Stimulated activated CD4-positive, alpha-beta T cell treated with anti-CD3 and anti-CD28 coated beads, Interleukin-2, amount 100 ng/mL, for 24 hours (primary cell): ENCODE results near the gene UBE2E2.

Source experiments
- DNase-seq, 2 donors: peaks; one replicate each; pipeline ENCODE4 v3.0.0-alpha.2; 2020

UBE2E2 gene

GRCh38 chr3:23488618-23489017, 285.5 kb downstream of the UBE2E2 start:
- DNase-seq, result no peak

- DNase-seq, result no peak
Observed at GRCh38 chr3:23489300-23490158, 286.4 kb downstream of the UBE2E2 start.

GRCh38 chr3:23490459-23490858, 287.3 kb downstream of the UBE2E2 start:
- DNase-seq, result no peak

- DNase-seq, result no peak
Observed at GRCh38 chr3:23492057-23492456, 288.9 kb downstream of the UBE2E2 start.

GRCh38 chr3:23493889-23494288, 290.8 kb downstream of the UBE2E2 start:
- DNase-seq, result no peak

- no peak for DNase-seq
Observed at GRCh38 chr3:23494967-23495366, 291.8 kb downstream of the UBE2E2 start.

- DNase-seq, result no peak
Observed at GRCh38 chr3:23495507-23495906, 292.4 kb downstream of the UBE2E2 start.

- no peak for DNase-seq
Observed at GRCh38 chr3:23496165-23496564, 293.0 kb downstream of the UBE2E2 start.

- DNase-seq, result no peak
Observed at GRCh38 chr3:23497156-23497555, 294.0 kb downstream of the UBE2E2 start.

GRCh38 chr3:23501201-23501802, 298.2 kb downstream of the UBE2E2 start:
- DNase-seq, result no peak

GRCh38 chr3:23508464-23508863, 305.3 kb downstream of the UBE2E2 start:
- no peak for DNase-seq

GRCh38 chr3:23518441-23518840, 315.3 kb downstream of the UBE2E2 start:
- DNase-seq, result no peak

- no peak for DNase-seq
Observed at GRCh38 chr3:23519314-23520208, 316.4 kb downstream of the UBE2E2 start.

GRCh38 chr3:23527326-23527725, 324.2 kb downstream of the UBE2E2 start:
- no peak for DNase-seq

GRCh38 chr3:23533596-23533995, 330.5 kb downstream of the UBE2E2 start:
- DNase-seq, result no peak

- DNase-seq, result no peak
Observed at GRCh38 chr3:23533996-23534395, 330.9 kb downstream of the UBE2E2 start.

- no peak for DNase-seq
Observed at GRCh38 chr3:23537101-23537551, 334.0 kb downstream of the UBE2E2 start.

- no peak for DNase-seq
Observed at GRCh38 chr3:23539185-23539584, 336.1 kb downstream of the UBE2E2 start.

GRCh38 chr3:23540600-23540999, 337.5 kb downstream of the UBE2E2 start:
- DNase-seq, result no peak

- DNase-seq, result no peak
Observed at GRCh38 chr3:23542079-23542478, 339.0 kb downstream of the UBE2E2 start.

- DNase-seq, result no peak
Observed at GRCh38 chr3:23546181-23546580, 343.1 kb downstream of the UBE2E2 start.

GRCh38 chr3:23547905-23548650, 345.0 kb downstream of the UBE2E2 start:
- no peak for DNase-seq

GRCh38 chr3:23548706-23549105, 345.6 kb downstream of the UBE2E2 start:
- no peak for DNase-seq
